Activated naive CD4-positive, alpha-beta T cell treated with anti-CD3 and anti-CD28 coated beads, Interleukin-2, amount 50 U/mL, for 24 hours (primary cell): ENCODE measurements around the gene MRPS6.
A peak's percentile ranks its signal among the peaks of the same experiment; 100 is the strongest.

Source experiments
- H3K27ac Mint-ChIP-seq: one replicate; pipeline ENCODE4 v1.8.0; 2021; ENCODE audit warnings: mild to moderate bottlenecking, mixed read lengths
- H3K27me3 Mint-ChIP-seq: one replicate; pipeline ENCODE4 v1.8.0; 2021; ENCODE audit warnings: mixed read lengths
- H3K36me3 Mint-ChIP-seq: one replicate; pipeline ENCODE4 v1.8.0; 2021; ENCODE audit warnings: mixed read lengths
- H3K4me1 Mint-ChIP-seq: one replicate; pipeline ENCODE4 v1.8.0; 2021; ENCODE audit warnings: mixed read lengths
- H3K4me3 Mint-ChIP-seq: one replicate; pipeline ENCODE4 v1.8.0; 2021; ENCODE audit warnings: mild to moderate bottlenecking, mixed read lengths
- H3K9me3 Mint-ChIP-seq: one replicate; pipeline ENCODE4 v1.8.0; 2021; ENCODE audit warnings: mixed read lengths

MRPS6 gene

GRCh38 chr21:34110594-34111202, 37.3 kb downstream of the MRPS6 start:
- Mint-ChIP-seq H3K27ac (no peak overlapping the region), H3K27me3 (no peaks in the 10 kb centered on the region), H3K9me3 (no peaks in the 10 kb centered on the region), H3K4me1 (peaks cover 78% of the 10 kb centered on the region), H3K36me3 (peaks cover 26% of the 10 kb centered on the region), H3K4me3 (no peak overlapping the region)

DNA sequence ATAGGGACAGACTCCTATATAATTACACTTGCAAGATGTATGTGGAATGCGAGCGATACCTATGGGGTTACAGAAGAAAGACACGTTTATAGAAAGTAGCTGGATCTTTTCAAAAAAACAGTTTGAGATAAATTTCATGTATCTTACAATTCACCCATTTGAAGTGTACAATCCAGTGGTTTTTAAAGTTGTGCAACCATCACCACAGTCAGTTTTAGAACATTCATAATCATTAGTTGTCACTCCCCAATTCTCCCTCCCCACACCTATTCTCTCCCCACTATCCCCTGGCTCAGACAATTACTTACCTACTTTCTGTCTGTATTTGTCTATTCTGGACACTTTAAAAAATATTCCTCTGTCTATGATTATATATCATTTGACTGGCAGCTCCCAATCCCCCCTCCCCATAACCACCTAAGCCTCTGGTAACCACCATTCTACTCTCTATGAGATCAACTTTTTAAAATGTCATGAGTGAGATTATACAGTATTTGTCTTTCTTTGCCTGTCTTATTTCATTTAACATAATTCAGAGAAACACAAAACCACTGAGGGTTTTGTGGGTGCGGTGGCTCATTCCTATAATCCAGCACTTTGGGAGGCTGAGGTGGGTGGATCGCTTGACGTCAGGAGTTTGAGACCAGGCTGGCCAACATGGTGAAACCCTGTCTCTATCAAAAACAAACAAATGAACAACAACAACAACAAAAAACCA, 39.1 kb downstream of the MRPS6 start:
- Mint-ChIP-seq H3K9me3 (no peaks in the 10 kb centered on the region), H3K27me3 (no peaks in the 10 kb centered on the region), H3K4me3 (no peak overlapping the region), H3K27ac (peak overlapping the region; percentile 30), H3K4me1 (peaks cover 73% of the 10 kb centered on the region), H3K36me3 (peaks cover 22% of the 10 kb centered on the region)

GRCh38 chr21:34113842-34114241, 40.5 kb downstream of the MRPS6 start:
- H3K9me3 Mint-ChIP-seq = no peaks in the 10 kb centered on the region
- peaks cover 69% of the 10 kb centered on the region for H3K4me1 Mint-ChIP-seq
- no peak overlapping the region for H3K4me3 Mint-ChIP-seq
- H3K27ac Mint-ChIP-seq = peak overlapping the region; percentile 2
- H3K36me3 Mint-ChIP-seq = peaks cover 21% of the 10 kb centered on the region
- no peaks in the 10 kb centered on the region for H3K27me3 Mint-ChIP-seq

GRCh38 chr21:34115160-34115559, 41.8 kb downstream of the MRPS6 start:
- Mint-ChIP-seq H3K27me3 (no peaks in the 10 kb centered on the region), H3K4me3 (no peak overlapping the region), H3K9me3 (no peaks in the 10 kb centered on the region), H3K4me1 (peaks cover 64% of the 10 kb centered on the region), H3K36me3 (peaks cover 17% of the 10 kb centered on the region), H3K27ac (no peak overlapping the region)

- Mint-ChIP-seq H3K27ac (peak overlapping the region; percentile 20), H3K36me3 (peaks cover 17% of the 10 kb centered on the region), H3K27me3 (no peaks in the 10 kb centered on the region), H3K4me3 (no peak overlapping the region), H3K9me3 (no peaks in the 10 kb centered on the region), H3K4me1 (peaks cover 62% of the 10 kb centered on the region)
Observed at GRCh38 chr21:34116569-34116968, 43.2 kb downstream of the MRPS6 start.

DNA sequence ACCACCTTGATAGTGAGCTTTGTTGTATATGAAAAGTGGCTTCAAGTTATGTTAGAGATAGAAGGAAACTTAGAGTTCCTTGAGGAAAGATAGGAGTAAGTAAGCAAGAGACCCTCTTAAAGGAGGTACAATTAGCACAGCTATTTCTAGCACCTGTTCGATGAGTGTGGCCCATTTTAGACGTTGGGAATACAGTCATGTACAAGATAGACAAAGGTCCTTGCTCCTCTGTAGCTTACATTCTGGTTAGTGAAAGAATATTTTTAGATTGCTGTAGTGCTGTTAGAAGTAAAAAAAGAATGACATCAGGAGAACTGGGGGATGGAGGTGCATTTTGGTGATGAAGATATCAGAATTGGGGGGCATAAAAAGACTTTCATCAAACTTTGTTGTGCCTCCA, 47.5 kb downstream of the MRPS6 start:
- Mint-ChIP-seq H3K36me3 (peaks cover 13% of the 10 kb centered on the region), H3K9me3 (no peaks in the 10 kb centered on the region), H3K27me3 (no peaks in the 10 kb centered on the region), H3K4me1 (peaks cover 69% of the 10 kb centered on the region), H3K4me3 (no peak overlapping the region), H3K27ac (no peak overlapping the region)

- Mint-ChIP-seq H3K4me1 (peaks cover 72% of the 10 kb centered on the region), H3K9me3 (no peaks in the 10 kb centered on the region), H3K27ac (no peak overlapping the region), H3K36me3 (peaks cover 10% of the 10 kb centered on the region), H3K4me3 (no peak overlapping the region), H3K27me3 (no peaks in the 10 kb centered on the region)
Observed at GRCh38 chr21:34122047-34122446, 48.7 kb downstream of the MRPS6 start.

GRCh38 chr21:34123609-34124008, 50.2 kb downstream of the MRPS6 start:
- H3K27ac Mint-ChIP-seq = peak overlapping the region; percentile 52
- H3K4me3 Mint-ChIP-seq = no peak overlapping the region
- H3K27me3 Mint-ChIP-seq = no peaks in the 10 kb centered on the region
- H3K36me3 Mint-ChIP-seq = peaks cover 7% of the 10 kb centered on the region
- H3K9me3 Mint-ChIP-seq = no peaks in the 10 kb centered on the region
- peaks cover 79% of the 10 kb centered on the region for H3K4me1 Mint-ChIP-seq

GRCh38 chr21:34126269-34126668, 52.9 kb downstream of the MRPS6 start:
- no peak overlapping the region for H3K4me3 Mint-ChIP-seq
- H3K36me3 Mint-ChIP-seq = peaks cover 7% of the 10 kb centered on the region
- H3K27me3 Mint-ChIP-seq = no peaks in the 10 kb centered on the region
- peaks cover 94% of the 10 kb centered on the region for H3K4me1 Mint-ChIP-seq
- peak overlapping the region; percentile 18 for H3K27ac Mint-ChIP-seq
- no peaks in the 10 kb centered on the region for H3K9me3 Mint-ChIP-seq

- Mint-ChIP-seq H3K27ac (peak overlapping the region; percentile 60), H3K9me3 (no peaks in the 10 kb centered on the region), H3K4me1 (peaks cover 94% of the 10 kb centered on the region), H3K4me3 (no peak overlapping the region), H3K36me3 (peaks cover 7% of the 10 kb centered on the region), H3K27me3 (no peaks in the 10 kb centered on the region)
Observed at GRCh38 chr21:34126691-34127090, 53.3 kb downstream of the MRPS6 start.

DNA sequence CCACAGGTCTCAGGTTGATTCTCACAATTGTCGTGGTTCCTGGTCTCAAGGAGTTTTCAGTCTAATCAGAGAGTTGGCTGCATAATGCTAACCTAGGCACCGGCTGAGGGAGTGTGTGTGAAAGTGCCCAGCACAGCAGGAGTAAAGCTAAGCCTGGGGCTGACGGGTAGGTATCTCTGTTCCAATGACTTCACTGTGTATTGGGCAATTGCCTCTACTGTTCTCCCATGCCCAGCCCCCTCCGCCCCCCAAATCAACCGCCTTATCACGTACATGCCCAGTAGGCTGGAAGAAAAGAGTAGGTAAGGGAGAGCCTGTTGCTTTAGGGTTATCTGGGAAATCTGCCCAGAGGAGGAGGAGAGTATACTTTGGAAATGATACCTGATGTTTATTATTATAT, 54.7 kb downstream of the MRPS6 start:
- Mint-ChIP-seq H3K27ac (peak overlapping the region; percentile 71), H3K4me3 (no peak overlapping the region), H3K9me3 (no peaks in the 10 kb centered on the region), H3K36me3 (peaks cover 9% of the 10 kb centered on the region), H3K4me1 (peaks cover 96% of the 10 kb centered on the region), H3K27me3 (no peaks in the 10 kb centered on the region)

DNA sequence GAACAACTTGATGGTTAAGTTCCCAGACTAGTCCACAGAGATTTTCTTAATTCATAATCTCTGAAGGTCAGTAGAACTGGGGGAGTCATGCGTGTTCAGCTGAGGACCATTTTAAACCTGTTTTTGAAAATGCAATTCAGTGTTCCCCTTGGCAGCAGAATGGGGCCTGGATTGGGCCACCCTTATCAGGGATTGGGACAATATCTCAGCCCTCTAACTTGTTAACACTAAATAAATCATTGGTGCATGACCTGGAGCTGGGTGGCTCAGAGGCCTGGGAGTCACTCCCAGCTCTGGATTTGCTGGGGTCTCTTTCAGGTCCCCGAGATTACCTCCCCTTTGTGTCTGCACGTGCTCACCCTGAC, 55.3 kb downstream of the MRPS6 start:
- Mint-ChIP-seq H3K4me1 (peaks cover 96% of the 10 kb centered on the region), H3K27me3 (no peaks in the 10 kb centered on the region), H3K36me3 (peaks cover 12% of the 10 kb centered on the region), H3K27ac (peak overlapping the region; percentile 97), H3K9me3 (no peaks in the 10 kb centered on the region), H3K4me3 (peak overlapping the region; percentile 68)

GRCh38 chr21:34129039-34129891, 55.9 kb downstream of the MRPS6 start:
- H3K4me3 Mint-ChIP-seq = peak overlapping the region; percentile 68

DNA sequence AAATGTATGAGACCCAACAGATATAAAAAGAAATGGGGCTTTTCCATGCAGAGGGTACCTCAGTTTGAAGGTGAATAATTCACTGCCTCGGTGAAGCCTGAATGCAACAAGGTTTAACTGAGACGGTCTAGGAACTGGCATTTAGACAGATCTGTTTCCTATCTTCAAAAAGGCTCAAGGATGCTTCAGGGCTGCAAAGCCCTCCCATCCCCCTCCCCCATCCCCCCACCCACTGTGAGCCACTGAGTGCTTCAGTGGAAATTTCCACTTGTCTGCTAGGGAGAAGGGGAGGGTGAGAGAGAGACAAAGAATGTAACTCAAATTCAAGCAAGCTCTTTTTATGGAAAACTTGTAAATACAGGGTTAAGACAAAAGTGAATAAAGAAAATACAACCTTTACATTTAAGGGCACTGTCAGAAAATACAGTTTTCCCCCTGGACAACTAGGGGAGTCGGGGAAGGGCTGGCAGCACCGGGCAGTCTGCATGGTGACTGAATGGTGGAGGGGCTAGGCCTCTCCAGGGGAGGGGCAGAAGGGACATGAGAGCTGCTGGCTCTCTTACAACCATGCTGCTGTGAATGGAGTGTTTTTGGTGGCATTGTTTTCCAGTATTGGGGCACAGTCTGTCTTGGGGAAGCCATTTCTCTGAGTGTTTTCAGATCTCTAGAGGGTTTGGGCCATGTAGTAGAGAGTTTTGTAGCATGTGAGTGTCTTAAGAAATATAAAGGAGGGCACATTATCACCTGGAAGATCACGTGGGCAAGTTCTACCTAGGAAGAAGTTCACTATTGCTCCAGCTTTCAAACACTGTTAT, 56.7 kb downstream of the MRPS6 start:
- Mint-ChIP-seq H3K9me3 (no peaks in the 10 kb centered on the region), H3K4me1 (peaks cover 93% of the 10 kb centered on the region), H3K4me3 (peak overlapping the region; percentile 68), H3K36me3 (peaks cover 18% of the 10 kb centered on the region), H3K27me3 (no peaks in the 10 kb centered on the region), H3K27ac (peak overlapping the region; percentile 97)

More at GRCh38 chr21:34129039-34129891, 55.9 kb downstream of the MRPS6 start:
- Mint-ChIP-seq H3K27me3 (no peaks in the 10 kb centered on the region), H3K9me3 (no peaks in the 10 kb centered on the region), H3K4me1 (peaks cover 93% of the 10 kb centered on the region), H3K27ac (peak overlapping the region; percentile 97), H3K36me3 (peaks cover 15% of the 10 kb centered on the region)

GRCh38 chr21:34130716-34130985, 57.3 kb downstream of the MRPS6 start:
- H3K4me3 Mint-ChIP-seq = peak overlapping the region; percentile 66
- peak overlapping the region; percentile 91 for H3K27ac Mint-ChIP-seq
- H3K36me3 Mint-ChIP-seq = peaks cover 19% of the 10 kb centered on the region
- H3K4me1 Mint-ChIP-seq = peaks cover 88% of the 10 kb centered on the region
- no peaks in the 10 kb centered on the region for H3K27me3 Mint-ChIP-seq
- H3K9me3 Mint-ChIP-seq = no peaks in the 10 kb centered on the region
